Measurements from ENCODE around the gene PCDHGA2. TPM values are rescaled to one million over a fixed set of nuclear protein-coding genes. Genes with fewer than 3 reads are reported as not detected.
"Not testable (repeated sequence)": the region's sequence is repeated elsewhere in the genome, so short reads cannot be mapped to it uniquely, and the experiment has no call there.

Gene PCDHGA2
- total RNA-seq, 2 donors from 2014 or later: 0.22 to 0.50 TPM

- Histone ChIP-seq H3K9ac (ENCODE audit: low read depth in 2 of 2, low read length in 2 of 2) (no peak overlapping the region), H3K4me3 (no peak overlapping the region), H3K27me3 (no peaks in the 10 kb centered on the region), H3K36me3 (no peaks in the 10 kb centered on the region), H3K9me3 (no peaks in the 10 kb centered on the region), H3K4me1 (no peaks in the 10 kb centered on the region), H3K27ac (no peak overlapping the region)
- DNase-seq: no peak
- intact Hi-C loops (cut with DNase I): no loop called here
- TF ChIP-seq CTCF (IDR thresholded peaks at IDR 0.05): no peak
These were observed 5.4 kb downstream of the PCDHGA2 start for GRCh38 chr5:141343953-141344463.

GRCh38 chr5:141345327-141345726, 6.8 kb downstream of the PCDHGA2 start:
- no peak overlapping the region for H3K9ac ChIP-seq (ENCODE audit: low read depth in 2 of 2, low read length in 2 of 2)
- no peak overlapping the region for H3K27ac ChIP-seq
- intact Hi-C loops (cut with DNase I): no loop called here
- no peaks in the 10 kb centered on the region for H3K9me3 ChIP-seq
- no peak for DNase-seq
- H3K27me3 ChIP-seq: no peaks in the 10 kb centered on the region
- no peaks in the 10 kb centered on the region for H3K4me1 ChIP-seq
- no peak overlapping the region for H3K4me3 ChIP-seq
- H3K36me3 ChIP-seq: no peaks in the 10 kb centered on the region
- no peak for TF ChIP-seq CTCF (IDR thresholded peaks at IDR 0.05)

- H3K4me3 ChIP-seq; H3K27ac ChIP-seq; DNase-seq; H3K4me1 ChIP-seq; H3K9me3 ChIP-seq; H3K36me3 ChIP-seq; intact Hi-C loops (cut with DNase I); H3K27me3 ChIP-seq; H3K9ac ChIP-seq (ENCODE audit: low read depth in 2 of 2, low read length in 2 of 2): not testable (repeated sequence)
These were observed 7.5 kb downstream of the PCDHGA2 start for GRCh38 chr5:141346017-141346416.

GRCh38 chr5:141349917-141350619, 11.5 kb downstream of the PCDHGA2 start, which contains the start of gene PCDHGB1:
PCDHGB1 (plus strand) TSS chr5:141350099; CDS start chr5:141350261, 162 bp downstream.
- DNase-seq: no peak
- intact Hi-C loops (cut with DNase I): no loop called here
- no peak within 1 kb of the TSS for H3K9ac ChIP-seq (ENCODE audit: low read depth in 2 of 2, low read length in 2 of 2)
- H3K9me3 ChIP-seq: no peaks in the 10 kb centered on the region
- H3K4me1 ChIP-seq: no peaks in the 10 kb centered on the region
- TF ChIP-seq CTCF (IDR thresholded peaks at IDR 0.05): peak; percentile 29
- no peaks in the 10 kb centered on the region for H3K36me3 ChIP-seq
- H3K4me3 ChIP-seq: no peak within 1 kb of the TSS
- no peaks in the 10 kb centered on the region for H3K27me3 ChIP-seq
- no peak within 1 kb of the TSS for H3K27ac ChIP-seq

- no peak for DNase-seq
- no peaks in the 10 kb centered on the region for H3K4me1 ChIP-seq
- no peak for TF ChIP-seq CTCF (IDR thresholded peaks at IDR 0.05)
- no peak overlapping the region for H3K9ac ChIP-seq (ENCODE audit: low read depth in 2 of 2, low read length in 2 of 2)
- no peaks in the 10 kb centered on the region for H3K36me3 ChIP-seq
- H3K27ac ChIP-seq: no peak overlapping the region
- no peak overlapping the region for H3K4me3 ChIP-seq
- intact Hi-C loops (cut with DNase I): no loop called here
- H3K9me3 ChIP-seq: no peaks in the 10 kb centered on the region
- H3K27me3 ChIP-seq: no peaks in the 10 kb centered on the region
These were observed 13.0 kb downstream of the PCDHGA2 start for GRCh38 chr5:141351591-141351990.

- no peak within 1 kb of the TSS for H3K9ac ChIP-seq (ENCODE audit: low read depth in 2 of 2, low read length in 2 of 2)
- intact Hi-C loops (cut with DNase I): no loop called here
- DNase-seq: no peak
- H3K27ac ChIP-seq: no peak within 1 kb of the TSS
- no peak for TF ChIP-seq CTCF (IDR thresholded peaks at IDR 0.05)
- H3K27me3 ChIP-seq: no peaks in the 10 kb centered on the region
- no peaks in the 10 kb centered on the region for H3K36me3 ChIP-seq
- no peaks in the 10 kb centered on the region for H3K4me1 ChIP-seq
- H3K9me3 ChIP-seq: no peaks in the 10 kb centered on the region
- H3K4me3 ChIP-seq: no peak within 1 kb of the TSS
These were observed 16.4 kb downstream of the PCDHGA2 start, which contains the start of gene PCDHGA4 for GRCh38 chr5:141354900-141355469. PCDHGA4 (plus strand) TSS chr5:141355021; CDS start chr5:141355108, 87 bp downstream.
